Ascending aorta (tissue), 2 donors: ENCODE results near the gene SCYL3. TPM values are rescaled to one million over a fixed set of nuclear protein-coding genes. Genes with fewer than 3 reads are reported as not detected.

Experiments used
- DNase-seq, 2 donors: peaks; one replicate each; pipeline ENCODE4 v3.0.0-alpha.2; 2019; ENCODE audit warnings: low spot score in 2 of 2
- H3K27ac ChIP-seq, 2 donors: fragments of 200-600 bp; sonication (generic); one replicate each; pipeline ENCODE4 v1.5.1; 2016 to 2017; ENCODE audit warnings: mild to moderate bottlenecking in 1 of 2
- H3K27me3 ChIP-seq: fragments of 200-600 bp; sonication (generic); one replicate; pipeline ENCODE4 v1.5.1; 2017
- H3K36me3 ChIP-seq, 2 donors: fragments of 200-600 bp; sonication (generic); one replicate each; pipeline ENCODE4 v1.5.1; 2016
- H3K4me1 ChIP-seq, 2 donors: fragments of 200-600 bp; sonication (generic); one replicate each; pipeline ENCODE4 v1.5.1; 2016 to 2017; ENCODE audit warnings: mild to moderate bottlenecking in 1 of 2
- H3K4me3 ChIP-seq, 2 donors: fragments of 200-600 bp; sonication (generic); one replicate each; pipeline ENCODE4 v1.5.1; 2016 to 2017; ENCODE audit warnings: mild to moderate bottlenecking in 1 of 2
- H3K9me3 ChIP-seq, 2 donors: fragments of 200-600 bp; sonication (generic); one replicate each; pipeline ENCODE4 v1.5.1; 2016
- CTCF ChIP-seq, 3 experiments: fragments of 200-600 bp in 2 of 3; fragments of 450-650 bp in 1 of 3; sonication (generic) in 2 of 3; IDR thresholded peaks; one replicate each; pipeline ENCODE4 v1.5.1; 2016 to 2019; ENCODE audit warnings: antibody characterized with exemption in 3 of 3, mild to moderate bottlenecking in 1 of 3, moderate library complexity in 1 of 3
- intact Hi-C: fragments of 100-400 bp; cut with DNase I; formaldehyde crosslinking; loops from one replicate; pipeline ENCODE4 v1.15.1; 2023
- total RNA-seq: library from RNA; depleted of rRNA; stranded (reverse); fragments of >200 nt; gene quantifications from one replicate; pipeline ENCODE4 v1.1.0, GENCODE V29; 2016

Gene SCYL3
- total RNA-seq, 1 donor from 2014 or later, result 0.96 TPM

- H3K4me1 ChIP-seq, result no peaks in the 10 kb centered on the region
- H3K27me3 ChIP-seq, result no peaks in the 10 kb centered on the region
- no peak overlapping the region for H3K27ac ChIP-seq
- DNase-seq, result no peak
- H3K9me3 ChIP-seq, result no peaks in the 10 kb centered on the region
- intact Hi-C loops, result no loop called here
- peaks cover 45 to 64% of the 10 kb centered on the region in 2 donors for H3K36me3 ChIP-seq
- no peak overlapping the region for H3K4me3 ChIP-seq
- no peak for TF ChIP-seq CTCF (IDR thresholded peaks at IDR 0.05)
Measured at GRCh38 chr1:169858467-169858866, 35.2 kb downstream of the SCYL3 start.

- no peak for TF ChIP-seq CTCF (IDR thresholded peaks at IDR 0.05)
- Histone ChIP-seq H3K9me3 (no peaks in the 10 kb centered on the region), H3K36me3 (peaks cover 24 to 77% of the 10 kb centered on the region in 2 donors), H3K4me3 (no peak overlapping the region), H3K27me3 (no peaks in the 10 kb centered on the region), H3K4me1 (no peaks in the 10 kb centered on the region), H3K27ac (no peak overlapping the region)
- no peak for DNase-seq
- intact Hi-C loops, result no loop called here
Measured at GRCh38 chr1:169853341-169853740, 40.4 kb downstream of the SCYL3 start.

GRCh38 chr1:169849346-169850022 lies 44.2 kb downstream of the SCYL3 start:
- Histone ChIP-seq H3K36me3 (peaks cover 28 to 87% of the 10 kb centered on the region in 2 donors), H3K9me3 (no peaks in the 10 kb centered on the region), H3K4me1 (no peaks in the 10 kb centered on the region), H3K27ac (no peak overlapping the region), H3K4me3 (no peak overlapping the region), H3K27me3 (no peaks in the 10 kb centered on the region)
- no peak for TF ChIP-seq CTCF (IDR thresholded peaks at IDR 0.05)
- intact Hi-C loops, result no loop called here
- no peak for DNase-seq

- intact Hi-C loops, result no loop called here
- H3K36me3 ChIP-seq, result peaks cover 22 to 85% of the 10 kb centered on the region in 2 donors
- H3K27me3 ChIP-seq, result no peaks in the 10 kb centered on the region
- TF ChIP-seq CTCF (IDR thresholded peaks at IDR 0.05), result no peak
- no peaks in the 10 kb centered on the region for H3K4me1 ChIP-seq
- H3K4me3 ChIP-seq, result no peak overlapping the region
- no peaks in the 10 kb centered on the region for H3K9me3 ChIP-seq
- H3K27ac ChIP-seq, result no peak overlapping the region
- no peak for DNase-seq
Measured at GRCh38 chr1:169848456-169848855, 45.2 kb downstream of the SCYL3 start.

GRCh38 chr1:169844941-169845608 lies 48.6 kb downstream of the SCYL3 start:
- intact Hi-C loops, result no loop called here
- no peak for TF ChIP-seq CTCF (IDR thresholded peaks at IDR 0.05)
- Histone ChIP-seq H3K27me3 (no peaks in the 10 kb centered on the region), H3K36me3 (peaks cover 9 to 65% of the 10 kb centered on the region in 2 donors), H3K4me1 (no peaks in the 10 kb centered on the region), H3K27ac (no peak overlapping the region), H3K4me3 (no peak overlapping the region), H3K9me3 (no peaks in the 10 kb centered on the region)
- DNase-seq, result no peak
